ENCODE data around the gene AOPEP.

AOPEP gene

GRCh38 chr9:95009459-95009858 lies 283.0 kb downstream of the AOPEP start:
- TF ChIP-seq ZFX (IDR thresholded peaks at IDR 0.05) (no peak), CTCF (conservative IDR thresholded peaks at IDR 0.05) (no peak)
- no peak overlapping the region for H3K27ac ChIP-seq

DNA sequence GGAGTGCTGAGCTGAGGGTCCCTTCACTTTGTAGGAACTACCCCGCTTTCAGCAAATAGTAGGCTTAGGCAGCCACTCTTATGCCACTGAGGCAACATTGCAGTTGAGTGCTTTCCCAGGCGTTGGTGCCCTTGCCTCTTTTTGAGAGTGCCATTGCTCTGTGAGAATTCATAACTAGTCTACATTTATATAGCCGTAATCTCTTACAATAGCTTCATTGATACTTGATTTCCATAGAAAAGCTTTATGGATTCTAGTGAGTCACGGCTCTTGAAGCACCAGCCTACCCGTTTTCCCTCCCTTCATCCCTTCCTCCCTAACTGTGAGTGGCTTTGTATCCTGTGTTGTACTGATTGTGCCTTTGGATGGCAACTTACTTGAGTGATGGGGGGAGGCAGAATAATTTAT lies 283.9 kb downstream of the AOPEP start:
- TF ChIP-seq ZFX (IDR thresholded peaks at IDR 0.05), result no peak
- TF ChIP-seq CTCF (conservative IDR thresholded peaks at IDR 0.05), result no peak
- H3K27ac ChIP-seq, result no peak overlapping the region

DNA sequence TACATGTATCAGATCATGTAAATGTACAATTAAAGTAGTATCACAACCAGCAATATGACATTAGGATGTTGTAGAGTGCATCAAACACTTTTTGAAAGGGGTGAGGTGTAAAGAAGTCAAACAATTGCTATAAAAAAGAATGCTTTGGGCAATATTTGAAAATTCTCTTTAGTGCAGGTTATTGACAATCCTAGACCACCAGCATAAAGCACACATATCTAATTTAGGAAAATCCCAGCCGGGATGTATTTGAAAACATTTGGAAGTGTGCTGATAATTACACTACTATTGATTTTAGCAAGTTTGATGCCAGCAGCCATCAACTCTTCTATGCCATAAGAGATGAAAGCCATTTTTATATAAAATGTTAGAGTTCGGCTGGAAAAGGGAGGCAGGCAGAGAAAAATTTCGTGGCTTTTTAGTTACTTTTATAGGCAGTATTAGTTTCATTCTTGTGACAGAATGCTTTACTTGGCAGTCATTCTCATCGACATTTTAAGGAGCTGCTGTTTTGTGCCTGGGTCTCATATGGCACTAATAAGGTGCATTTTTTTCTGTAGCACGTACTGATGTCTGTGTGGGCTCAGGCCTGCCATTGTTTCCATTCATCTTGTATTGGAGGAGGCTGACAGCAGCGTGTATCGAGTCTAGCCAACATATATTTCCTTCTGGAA lies 285.7 kb downstream of the AOPEP start:
- H3K27ac ChIP-seq, result no peak overlapping the region
- TF ChIP-seq ZFX (IDR thresholded peaks at IDR 0.05), result no peak
- TF ChIP-seq CTCF (conservative IDR thresholded peaks at IDR 0.05), result no peak

- no peak overlapping the region for H3K27ac ChIP-seq
- TF ChIP-seq CTCF (conservative IDR thresholded peaks at IDR 0.05), result no peak
- no peak for TF ChIP-seq ZFX (IDR thresholded peaks at IDR 0.05)
These were observed 286.4 kb downstream of the AOPEP start for GRCh38 chr9:95012902-95013301.

DNA sequence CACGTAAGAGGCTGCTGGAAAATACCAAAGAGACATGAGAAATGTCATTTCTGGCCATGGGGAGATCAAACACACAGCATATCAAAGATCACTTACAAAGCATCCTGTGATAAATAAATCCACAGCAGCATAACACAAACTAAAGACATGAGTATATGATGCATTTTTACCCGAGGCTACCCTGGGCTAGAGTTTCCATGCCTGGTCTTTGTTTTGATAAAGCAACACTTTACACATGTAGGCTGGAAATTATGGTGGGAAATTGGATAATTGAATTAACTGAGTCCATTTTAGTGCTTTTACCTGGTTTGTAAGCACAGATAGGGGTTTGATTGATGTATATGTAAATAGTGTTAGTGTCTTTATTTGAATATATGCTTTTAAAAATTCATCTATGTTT lies 288.4 kb downstream of the AOPEP start:
- TF ChIP-seq ZFX (IDR thresholded peaks at IDR 0.05), result no peak
- TF ChIP-seq CTCF (conservative IDR thresholded peaks at IDR 0.05), result no peak
- no peak overlapping the region for H3K27ac ChIP-seq

DNA sequence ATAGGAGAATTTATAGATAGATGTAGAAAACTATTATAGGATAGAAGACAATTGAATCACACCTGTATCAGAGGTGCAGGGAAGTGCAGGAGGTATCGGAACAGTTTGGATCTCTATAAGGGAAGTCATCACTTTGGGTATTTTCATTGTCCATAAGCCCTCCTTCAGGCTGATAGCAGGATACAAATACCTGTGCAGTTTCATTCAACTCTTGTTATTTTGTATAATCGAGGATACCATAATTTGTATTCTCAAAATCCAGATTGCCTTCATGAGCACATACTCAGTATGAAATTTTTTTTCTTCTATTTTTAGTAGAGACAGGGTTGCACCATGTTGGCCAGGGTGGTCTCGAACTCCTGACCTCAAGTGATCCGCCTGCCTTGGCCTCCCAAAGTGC lies 289.1 kb downstream of the AOPEP start:
- no peak for TF ChIP-seq CTCF (conservative IDR thresholded peaks at IDR 0.05)
- no peak for TF ChIP-seq ZFX (IDR thresholded peaks at IDR 0.05)
- no peak overlapping the region for H3K27ac ChIP-seq

- TF ChIP-seq CTCF (conservative IDR thresholded peaks at IDR 0.05) (no peak), ZFX (IDR thresholded peaks at IDR 0.05) (no peak)
These were observed 290.6 kb downstream of the AOPEP start for GRCh38 chr9:95017062-95017461.

More at GRCh38 chr9:95017062-95017461, 290.6 kb downstream of the AOPEP start:
- H3K27ac ChIP-seq, result no peak overlapping the region
